Suprapubic skin (tissue), 4 donors: ENCODE results near the gene TSPAN12. TPM values are rescaled to one million over a fixed set of nuclear protein-coding genes. Genes with fewer than 3 reads are reported as not detected.
"Not testable (repeated sequence)": the region's sequence is repeated elsewhere in the genome, so short reads cannot be mapped to it uniquely, and the experiment has no call there.

ENCODE experiments used
- DNase-seq, 2 donors: peaks; one replicate each; pipeline ENCODE4 v3.0.0-alpha.2; 2019; ENCODE audit warnings: low spot score in 2 of 2
- H3K27ac ChIP-seq: fragments of 200-600 bp; sonication (generic); one replicate; pipeline ENCODE4 v1.5.1; 2019
- H3K27me3 ChIP-seq: fragments of 200-600 bp; sonication (generic); one replicate; pipeline ENCODE4 v1.5.1; 2019
- H3K36me3 ChIP-seq: fragments of 200-600 bp; sonication (generic); one replicate; pipeline ENCODE4 v1.5.1; 2019
- H3K4me1 ChIP-seq: fragments of 200-600 bp; sonication (generic); one replicate; pipeline ENCODE4 v1.5.1; 2019
- H3K4me3 ChIP-seq: fragments of 200-600 bp; sonication (generic); one replicate; pipeline ENCODE4 v1.5.1; 2019; ENCODE audit warnings: mild to moderate bottlenecking
- H3K9me3 ChIP-seq: fragments of 200-600 bp; sonication (generic); one replicate; pipeline ENCODE4 v1.5.1; 2019
- EP300 ChIP-seq: sonication (generic); formaldehyde crosslinking; IDR thresholded peaks from one replicate; pipeline ENCODE4 v1.6.1; 2017; ENCODE audit warnings: antibody characterized with exemption
- POLR2A ChIP-seq, 2 donors: fragments of 450-650 bp; IDR thresholded peaks; one replicate each; pipeline ENCODE4 v1.6.1; 2017; ENCODE audit warnings: antibody characterized with exemption in 2 of 2, mild to moderate bottlenecking in 2 of 2, moderate library complexity in 2 of 2
- POLR2AphosphoS5 ChIP-seq, 3 donors: sonication (generic); formaldehyde crosslinking; IDR thresholded peaks; one replicate each; pipeline ENCODE4 v1.6.1; 2017; ENCODE audit warnings: antibody characterized with exemption in 3 of 3
- WGBS: methylation state at CpG from one replicate; pipeline ENCODE4 v1.1.5; 2018; 5-methylcytosine and 5-hydroxymethylcytosine counted together
- total RNA-seq, 4 donors: library from RNA; depleted of rRNA; stranded (reverse); fragments of >200 nt; gene quantifications; one replicate each; pipeline ENCODE4 v1.1.0, GENCODE V29; 2016
- TF ChIP-seq, protein P1 (sequence below), 2 donors: fragments of 200-600 bp in 1 of 2; fragments of 450-650 bp in 1 of 2; sonication (generic) in 1 of 2; IDR thresholded peaks; one replicate each; pipeline ENCODE4 v1.5.1; 2016 to 2019; ENCODE audit warnings: antibody characterized with exemption in 2 of 2, mild to moderate bottlenecking in 1 of 2, moderate library complexity in 1 of 2

TSPAN12 gene
- total RNA-seq, 4 donors from 2014 or later, result 1.7 to 3.4 (median 2.1) TPM

- H3K4me1 ChIP-seq, result no peaks in the 10 kb centered on the region
- 31% methylated on average over 1 of the region's 1 CpG for WGBS
Observed at GRCh38 chr7:120785095-120785494, 72.8 kb downstream of the TSPAN12 start.

GRCh38 chr7:120783721-120784120, 74.2 kb downstream of the TSPAN12 start:
- H3K9me3 ChIP-seq, result no peaks in the 10 kb centered on the region
- WGBS, result 61% methylated on average over 5 of the region's 5 CpGs
- no peaks in the 10 kb centered on the region for H3K27me3 ChIP-seq
- no peaks in the 10 kb centered on the region for H3K36me3 ChIP-seq
- no peak for DNase-seq
- H3K4me3 ChIP-seq, result no peak overlapping the region
- TF ChIP-seq POLR2A (IDR thresholded peaks at IDR 0.05), result no peak
- TF ChIP-seq, protein P1, sequence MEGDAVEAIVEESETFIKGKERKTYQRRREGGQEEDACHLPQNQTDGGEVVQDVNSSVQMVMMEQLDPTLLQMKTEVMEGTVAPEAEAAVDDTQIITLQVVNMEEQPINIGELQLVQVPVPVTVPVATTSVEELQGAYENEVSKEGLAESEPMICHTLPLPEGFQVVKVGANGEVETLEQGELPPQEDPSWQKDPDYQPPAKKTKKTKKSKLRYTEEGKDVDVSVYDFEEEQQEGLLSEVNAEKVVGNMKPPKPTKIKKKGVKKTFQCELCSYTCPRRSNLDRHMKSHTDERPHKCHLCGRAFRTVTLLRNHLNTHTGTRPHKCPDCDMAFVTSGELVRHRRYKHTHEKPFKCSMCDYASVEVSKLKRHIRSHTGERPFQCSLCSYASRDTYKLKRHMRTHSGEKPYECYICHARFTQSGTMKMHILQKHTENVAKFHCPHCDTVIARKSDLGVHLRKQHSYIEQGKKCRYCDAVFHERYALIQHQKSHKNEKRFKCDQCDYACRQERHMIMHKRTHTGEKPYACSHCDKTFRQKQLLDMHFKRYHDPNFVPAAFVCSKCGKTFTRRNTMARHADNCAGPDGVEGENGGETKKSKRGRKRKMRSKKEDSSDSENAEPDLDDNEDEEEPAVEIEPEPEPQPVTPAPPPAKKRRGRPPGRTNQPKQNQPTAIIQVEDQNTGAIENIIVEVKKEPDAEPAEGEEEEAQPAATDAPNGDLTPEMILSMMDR (IDR thresholded peaks at IDR 0.05), result no peak
- TF ChIP-seq POLR2AphosphoS5 (IDR thresholded peaks at IDR 0.05), result no peak
- no peak for TF ChIP-seq EP300
- H3K4me1 ChIP-seq, result no peaks in the 10 kb centered on the region
- no peak overlapping the region for H3K27ac ChIP-seq

More at GRCh38 chr7:120785095-120785494, 72.8 kb downstream of the TSPAN12 start:
- TF ChIP-seq EP300 (no peak), POLR2A (IDR thresholded peaks at IDR 0.05) (no peak), POLR2AphosphoS5 (IDR thresholded peaks at IDR 0.05) (no peak)
- TF ChIP-seq, protein P1 (IDR thresholded peaks at IDR 0.05), result no peak
- no peaks in the 10 kb centered on the region for H3K9me3 ChIP-seq
- H3K4me3 ChIP-seq, result no peak overlapping the region
- no peaks in the 10 kb centered on the region for H3K27me3 ChIP-seq
- no peaks in the 10 kb centered on the region for H3K36me3 ChIP-seq
- no peak overlapping the region for H3K27ac ChIP-seq
- DNase-seq, result no peak

GRCh38 chr7:120783273-120783672, 74.7 kb downstream of the TSPAN12 start:
- H3K36me3 ChIP-seq, result no peaks in the 10 kb centered on the region
- H3K4me1 ChIP-seq, result no peaks in the 10 kb centered on the region
- no peak overlapping the region for H3K27ac ChIP-seq
- no peak for DNase-seq
- no peaks in the 10 kb centered on the region for H3K27me3 ChIP-seq
- H3K4me3 ChIP-seq, result no peak overlapping the region
- no peak for TF ChIP-seq EP300
- no peak for TF ChIP-seq POLR2AphosphoS5 (IDR thresholded peaks at IDR 0.05)
- TF ChIP-seq POLR2A (IDR thresholded peaks at IDR 0.05), result no peak
- TF ChIP-seq, protein P1 (IDR thresholded peaks at IDR 0.05), result no peak
- 78% methylated on average over 6 of the region's 6 CpGs for WGBS
- H3K9me3 ChIP-seq, result no peaks in the 10 kb centered on the region

GRCh38 chr7:120781924-120782323, 76.0 kb downstream of the TSPAN12 start:
- H3K36me3 ChIP-seq, H3K27ac ChIP-seq, H3K4me1 ChIP-seq, H3K9me3 ChIP-seq, H3K4me3 ChIP-seq, DNase-seq, H3K27me3 ChIP-seq: not testable (repeated sequence)
- WGBS, result 96% methylated on average over 10 of the region's 10 CpGs

- H3K27me3 ChIP-seq, result no peaks in the 10 kb centered on the region
- H3K36me3 ChIP-seq, result no peaks in the 10 kb centered on the region
- 87% methylated on average over 6 of the region's 6 CpGs for WGBS
- no peaks in the 10 kb centered on the region for H3K9me3 ChIP-seq
- no peak overlapping the region for H3K27ac ChIP-seq
- no peak overlapping the region for H3K4me3 ChIP-seq
- no peak for TF ChIP-seq POLR2A (IDR thresholded peaks at IDR 0.05)
- no peak for TF ChIP-seq POLR2AphosphoS5 (IDR thresholded peaks at IDR 0.05)
- no peak for TF ChIP-seq EP300
- TF ChIP-seq, protein P1 (IDR thresholded peaks at IDR 0.05), result no peak
- no peak for DNase-seq
- no peaks in the 10 kb centered on the region for H3K4me1 ChIP-seq
Observed at GRCh38 chr7:120780938-120781337, 77.0 kb downstream of the TSPAN12 start.

GRCh38 chr7:120780451-120780850, 77.5 kb downstream of the TSPAN12 start:
- DNase-seq, H3K4me1 ChIP-seq, H3K27ac ChIP-seq, H3K4me3 ChIP-seq, H3K36me3 ChIP-seq, H3K9me3 ChIP-seq, H3K27me3 ChIP-seq: not testable (repeated sequence)
- 85% methylated on average over 7 of the region's 7 CpGs for WGBS

DNA sequence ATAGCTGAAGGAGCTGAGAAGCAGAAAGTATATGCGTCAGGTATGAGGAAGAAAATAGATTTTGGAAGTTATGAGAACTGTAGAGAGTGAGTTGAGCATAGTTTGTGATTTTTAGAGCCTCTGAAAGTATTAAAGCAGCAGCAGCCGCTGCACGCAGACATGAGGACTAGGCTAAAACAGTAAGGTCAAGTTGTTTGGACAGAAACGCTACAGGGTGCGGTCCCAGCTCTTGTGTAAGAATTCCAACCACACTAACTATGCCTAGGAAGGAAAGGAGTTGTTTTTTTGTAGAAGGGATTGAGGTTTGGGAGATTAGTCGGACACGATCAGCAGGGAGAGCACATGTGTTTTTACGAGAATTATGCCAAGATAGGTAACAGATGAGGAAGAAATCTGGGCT, 78.9 kb downstream of the TSPAN12 start:
- WGBS, result 86% methylated on average over 8 of the region's 8 CpGs
- DNase-seq, H3K27ac ChIP-seq, H3K36me3 ChIP-seq, H3K9me3 ChIP-seq, H3K4me3 ChIP-seq, H3K4me1 ChIP-seq, H3K27me3 ChIP-seq: not testable (repeated sequence)
